Stimulated activated naive CD8-positive, alpha-beta T cell treated with anti-CD3 and anti-CD28 coated beads, Interleukin-15, Interleukin-2, amounts not matched to agents 100 U/mL and 50 U/mL, for 24 hours (primary cell): Measurements from ENCODE around the gene TWIST2.

Experiments used
- ATAC-seq: fragments of 150-1000 bp; cut with Tn5 transposase; one replicate; pipeline ENCODE4 v1.10.0; 2021
- DNase-seq: peaks from one replicate; pipeline ENCODE4 v3.0.0; 2021

Gene TWIST2

DNA sequence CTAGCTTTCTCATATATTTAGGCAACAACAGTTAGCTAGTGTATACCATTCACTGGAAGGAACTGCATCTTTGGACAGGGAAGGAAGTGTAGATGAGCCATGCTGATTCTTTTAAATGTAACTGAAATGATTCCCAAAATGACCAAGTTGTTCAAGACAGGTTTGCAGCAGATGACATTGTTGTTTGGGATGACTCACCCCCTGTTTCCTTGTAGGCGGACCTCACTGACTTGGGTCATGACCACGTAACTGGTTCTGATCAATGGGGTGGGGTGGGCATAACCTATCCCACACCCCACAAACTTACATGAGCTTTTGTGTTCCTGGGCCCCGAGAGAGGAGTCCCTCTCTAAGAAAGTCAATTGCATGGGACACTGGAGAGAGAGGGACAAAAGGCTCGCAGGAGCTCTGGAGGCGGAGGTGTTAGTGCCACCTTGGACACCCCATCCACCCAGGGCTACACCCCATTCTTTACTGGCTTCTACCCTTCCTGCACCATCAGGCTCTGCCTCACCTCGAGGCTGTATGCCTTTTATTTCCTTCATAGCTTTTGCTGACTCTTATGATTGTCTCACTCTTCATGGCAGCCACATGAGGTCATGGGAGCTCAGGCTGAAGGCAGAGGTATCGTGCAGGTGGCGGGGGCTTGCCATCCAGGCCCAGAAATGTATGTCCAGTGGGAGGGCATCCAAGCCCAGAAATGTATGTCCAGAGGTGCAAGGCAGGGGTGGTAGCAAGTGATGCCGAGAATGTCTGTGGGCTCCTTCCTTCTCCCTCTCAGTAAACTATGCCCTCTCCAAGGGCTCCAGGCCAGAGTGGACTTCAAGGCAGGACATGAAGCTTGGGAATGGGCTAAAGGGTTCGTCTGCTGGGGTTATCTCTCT, 108.0 kb downstream of the TWIST2 start:
- DNase-seq, result no peak

DNA sequence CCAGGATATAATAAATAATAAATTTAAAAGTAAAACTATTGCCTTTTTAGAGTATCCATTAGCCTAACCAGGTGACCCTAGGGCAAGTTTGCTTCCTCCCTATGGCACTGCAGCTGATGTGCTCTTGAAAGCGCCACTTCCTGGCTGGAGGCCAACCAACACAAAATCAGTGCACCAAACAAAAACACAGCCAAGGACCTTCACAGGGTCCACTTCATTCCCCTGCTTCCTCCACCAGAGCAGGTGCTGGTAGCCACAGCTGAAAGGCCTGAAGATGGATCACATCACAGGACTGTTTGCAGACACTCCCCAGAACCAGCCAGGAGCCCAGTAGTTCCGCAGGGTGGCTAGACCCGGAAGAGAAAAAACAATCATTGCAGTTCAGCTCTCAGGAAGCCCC, 108.8 kb downstream of the TWIST2 start:
- ATAC-seq, result no peak
- no peak for DNase-seq

More for the DNA sequence above, 108.0 kb downstream of the TWIST2 start:
- ATAC-seq, result no peak
